Femur (tissue), 1 donor: ENCODE measurements around the gene VSTM4.

ENCODE experiments used
- DNase-seq: peaks from one replicate; pipeline ENCODE4 v3.0.0-alpha.2; 2017

VSTM4 gene

GRCh38 chr10:49115015-49115795 lies at the start of gene VSTM4:
Gene VSTM4, minus strand, starts transcription at chr10:49115522. Its CDS starts 37 bp downstream, at chr10:49115485.
- DNase-seq = peak; percentile 70

GRCh38 chr10:49164559-49165188 lies 49.4 kb upstream of the VSTM4 start:
- DNase-seq = no peak

- DNase-seq = no peak
Observed at GRCh38 chr10:49163741-49164140, 48.4 kb upstream of the VSTM4 start.

- DNase-seq = no peak
Observed at GRCh38 chr10:49162761-49163310, 47.5 kb upstream of the VSTM4 start.

GRCh38 chr10:49162063-49162462 lies 46.7 kb upstream of the VSTM4 start:
- DNase-seq = no peak

- DNase-seq = no peak
Observed at GRCh38 chr10:49161411-49161997, 46.2 kb upstream of the VSTM4 start.

GRCh38 chr10:49160814-49161213 lies 45.5 kb upstream of the VSTM4 start:
- no peak for DNase-seq

GRCh38 chr10:49160110-49160509 lies 44.8 kb upstream of the VSTM4 start:
- DNase-seq = no peak

GRCh38 chr10:49158915-49159314 lies 43.6 kb upstream of the VSTM4 start:
- no peak for DNase-seq

- DNase-seq = no peak
Observed at GRCh38 chr10:49158404-49158803, 43.1 kb upstream of the VSTM4 start.

- no peak for DNase-seq
Observed at GRCh38 chr10:49157229-49157628, 41.9 kb upstream of the VSTM4 start.

GRCh38 chr10:49154641-49155040 lies 39.3 kb upstream of the VSTM4 start:
- no peak for DNase-seq

GRCh38 chr10:49153971-49154370 lies 38.6 kb upstream of the VSTM4 start:
- DNase-seq = no peak

GRCh38 chr10:49153115-49153514 lies 37.8 kb upstream of the VSTM4 start:
- DNase-seq = no peak

- DNase-seq = no peak
Observed at GRCh38 chr10:49152663-49153062, 37.3 kb upstream of the VSTM4 start.

- DNase-seq = no peak
Observed at GRCh38 chr10:49152037-49152436, 36.7 kb upstream of the VSTM4 start.

- no peak for DNase-seq
Observed at GRCh38 chr10:49151481-49151880, 36.2 kb upstream of the VSTM4 start.

GRCh38 chr10:49151025-49151445 lies 35.7 kb upstream of the VSTM4 start:
- no peak for DNase-seq

GRCh38 chr10:49150426-49150825 lies 35.1 kb upstream of the VSTM4 start:
- DNase-seq = no peak

- no peak for DNase-seq
Observed at GRCh38 chr10:49149881-49150280, 34.6 kb upstream of the VSTM4 start.

- DNase-seq = peak; percentile 71
Observed at GRCh38 chr10:49144058-49144720, 28.9 kb upstream of the VSTM4 start.

GRCh38 chr10:49143249-49143648 lies 27.9 kb upstream of the VSTM4 start:
- DNase-seq = no peak
